DMS 273 treated with DMSO at 0.1 percent for 48 hours (cell line): ENCODE data around the gene HBA2.
"Not testable (repeated sequence)": the region's sequence is repeated elsewhere in the genome, so short reads cannot be mapped to it uniquely, and the experiment has no call there.

Source experiments
- DNase-seq: peaks from one replicate; lab custom pipeline; 2025; lab: John Stamatoyannopoulos, UW

The HBA2 gene

GRCh38 chr16:194516-194915 is 21.8 kb downstream of the HBA2 start:
- DNase-seq = no peak

GRCh38 chr16:200388-200787 is 27.7 kb downstream of the HBA2 start:
- no peak for DNase-seq

GRCh38 chr16:203246-203645 is 30.6 kb downstream of the HBA2 start:
- DNase-seq = no peak

GRCh38 chr16:204046-204445 is 31.4 kb downstream of the HBA2 start:
- DNase-seq = not testable (repeated sequence)

- not testable (repeated sequence) for DNase-seq
Observed at GRCh38 chr16:209359-209758, 36.7 kb downstream of the HBA2 start.

GRCh38 chr16:211631-212180 is 39.0 kb downstream of the HBA2 start:
- DNase-seq = not testable (repeated sequence)

GRCh38 chr16:212999-213398 is 40.3 kb downstream of the HBA2 start:
- DNase-seq = no peak

GRCh38 chr16:220021-220420 is 47.3 kb downstream of the HBA2 start:
- no peak for DNase-seq
